A673 (cell line): ENCODE results near the gene INPP5F. TPM values are rescaled to one million over a fixed set of nuclear protein-coding genes. Genes with fewer than 3 reads are reported as not detected.
"Not testable (repeated sequence)": the region's sequence is repeated elsewhere in the genome, so short reads cannot be mapped to it uniquely, and the experiment has no call there.

Experiments used
- BruUV-seq: library from RNA; stranded (reverse); fragments of 400-500 nt; replicated peaks from 2 replicates; lab custom pipeline; 2021; lab: Mats Ljungman, UMichigan
- CTCF ChIA-PET: fragments of 300-600 bp; sonication (Branson Sonifier 250); formaldehyde crosslinking; loops from one replicate; lab custom pipeline; 2022; ENCODE audit warnings: antibody characterized with exemption; lab: Charles Lee
- POLR2A ChIA-PET: fragments of 300-600 bp; sonication (Branson Sonifier 250); formaldehyde crosslinking; loops from one replicate; lab custom pipeline; 2022; ENCODE audit warnings: antibody characterized with exemption; ENCODE audit not compliant: low non-redundant PET; lab: Charles Lee
- DNase-seq: peaks from one replicate; pipeline ENCODE4 v3.0.0-alpha.2; 2015; ENCODE audit warnings: low spot score
- H3K27ac ChIP-seq: fragments of 200-600 bp; sonication (generic); 2 replicates; pipeline ENCODE4 v1.5.1; 2016; ENCODE audit warnings: mixed run types, low read depth, mild to moderate bottlenecking, mixed read lengths, antibody characterized with exemption, low read length; ENCODE audit not compliant: poor library complexity, severe bottlenecking
- H3K27me3 ChIP-seq: fragments of 200-600 bp; sonication (generic); replicated peaks from 2 replicates; pipeline ENCODE4 v1.6.1; 2017; ENCODE audit warnings: mixed run types, low read depth, mild to moderate bottlenecking, mixed read lengths, antibody characterized with exemption, low read length; ENCODE audit not compliant: insufficient read depth, poor library complexity
- H3K36me3 ChIP-seq: fragments of 200-600 bp; sonication (generic); 2 replicates; pipeline ENCODE4 v1.6.1; 2016; ENCODE audit warnings: mixed run types, mild to moderate bottlenecking, mixed read lengths, antibody characterized with exemption, low read length; ENCODE audit not compliant: insufficient read depth, poor library complexity, severe bottlenecking
- H3K4me1 ChIP-seq: fragments of 200-600 bp; sonication (generic); 2 replicates; pipeline ENCODE4 v1.6.1; 2017; ENCODE audit warnings: mixed run types, mild to moderate bottlenecking, mixed read lengths, antibody characterized with exemption, low read length; ENCODE audit not compliant: insufficient read depth, poor library complexity, severe bottlenecking
- H3K4me3 ChIP-seq: fragments of 200-600 bp; sonication (generic); 2 replicates; pipeline ENCODE4 v1.5.1; 2016; ENCODE audit warnings: low read depth, mixed run types, mild to moderate bottlenecking, mixed read lengths, low read length; ENCODE audit not compliant: poor library complexity, severe bottlenecking
- H3K9me3 ChIP-seq: fragments of 200-600 bp; sonication (generic); 2 replicates; pipeline ENCODE4 v1.6.1; 2016; ENCODE audit warnings: mixed run types, low read depth, mild to moderate bottlenecking, mixed read lengths, antibody characterized with exemption, low read length; ENCODE audit not compliant: poor library complexity, severe bottlenecking
- EZH2 ChIP-seq: fragments of 200-600 bp; sonication (generic); IDR thresholded peaks from 2 replicates; pipeline ENCODE4 v1.6.1; 2017; ENCODE audit warnings: borderline replicate concordance, low read depth, mild to moderate bottlenecking, mixed read lengths, antibody characterized with exemption, low read length; ENCODE audit not compliant: poor library complexity, severe bottlenecking
- intact Hi-C: fragments of 100-400 bp; cut with micrococcal nuclease; formaldehyde crosslinking; loops from one replicate; pipeline ENCODE4 v1.10.0; 2022; ENCODE audit not compliant: unreplicated experiment
- total RNA-seq: library from RNA; stranded (reverse); gene quantifications from 2 replicates; pipeline ENCODE4 v1.2.3, GENCODE V29; 2021
- TF ChIP-seq, protein P1 (sequence below): fragments of 300-800, 200-600 bp; sonication (generic); conservative IDR thresholded peaks from 2 replicates; pipeline ENCODE4 v1.5.1; 2017; ENCODE audit warnings: low read depth, mild to moderate bottlenecking, antibody characterized with exemption, low read length, moderate library complexity, mixed read lengths

INPP5F gene
- total RNA-seq, 1 experiment from 2014 or later = 22.0 TPM

DNA sequence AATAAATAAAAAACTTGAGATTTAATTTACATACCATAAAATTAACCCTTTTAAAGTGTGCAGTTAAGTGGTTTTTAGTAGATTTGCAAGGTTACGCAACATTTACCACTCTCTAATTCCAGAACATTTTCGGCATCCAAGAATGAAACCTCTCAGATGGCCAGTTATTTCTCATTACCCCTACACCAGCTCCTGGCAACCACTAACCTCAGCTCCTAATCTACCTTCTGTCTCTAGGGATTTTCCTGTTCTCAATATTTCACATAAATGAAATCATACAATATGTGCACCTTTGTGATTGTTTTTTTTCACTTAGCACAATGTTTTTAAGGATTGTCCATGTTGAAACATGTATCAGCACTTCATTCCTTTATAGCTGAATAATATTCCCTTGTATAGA lies 45.1 kb downstream of the INPP5F start:
- ChIA-PET POLR2A (interaction anchor here (0.6 kb wide), 1 partner anchor 8 kb away, joined by 3 read pairs; no protein-coding TSS in a partner anchor), CTCF (no interaction called here)
- no peak overlapping the region for H3K27ac ChIP-seq
- H3K36me3 ChIP-seq = no peaks in the 10 kb centered on the region
- no peak for DNase-seq
- no peak for TF ChIP-seq EZH2
- TF ChIP-seq, protein P1, sequence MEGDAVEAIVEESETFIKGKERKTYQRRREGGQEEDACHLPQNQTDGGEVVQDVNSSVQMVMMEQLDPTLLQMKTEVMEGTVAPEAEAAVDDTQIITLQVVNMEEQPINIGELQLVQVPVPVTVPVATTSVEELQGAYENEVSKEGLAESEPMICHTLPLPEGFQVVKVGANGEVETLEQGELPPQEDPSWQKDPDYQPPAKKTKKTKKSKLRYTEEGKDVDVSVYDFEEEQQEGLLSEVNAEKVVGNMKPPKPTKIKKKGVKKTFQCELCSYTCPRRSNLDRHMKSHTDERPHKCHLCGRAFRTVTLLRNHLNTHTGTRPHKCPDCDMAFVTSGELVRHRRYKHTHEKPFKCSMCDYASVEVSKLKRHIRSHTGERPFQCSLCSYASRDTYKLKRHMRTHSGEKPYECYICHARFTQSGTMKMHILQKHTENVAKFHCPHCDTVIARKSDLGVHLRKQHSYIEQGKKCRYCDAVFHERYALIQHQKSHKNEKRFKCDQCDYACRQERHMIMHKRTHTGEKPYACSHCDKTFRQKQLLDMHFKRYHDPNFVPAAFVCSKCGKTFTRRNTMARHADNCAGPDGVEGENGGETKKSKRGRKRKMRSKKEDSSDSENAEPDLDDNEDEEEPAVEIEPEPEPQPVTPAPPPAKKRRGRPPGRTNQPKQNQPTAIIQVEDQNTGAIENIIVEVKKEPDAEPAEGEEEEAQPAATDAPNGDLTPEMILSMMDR = no peak
- BruUV-seq = no TSS peak
- H3K4me3 ChIP-seq = no peak overlapping the region
- no peaks in the 10 kb centered on the region for H3K9me3 ChIP-seq
- H3K4me1 ChIP-seq = peaks cover 28% of the 10 kb centered on the region
- intact Hi-C loops = no loop called here
- H3K27me3 ChIP-seq = no peaks in the 10 kb centered on the region

DNA sequence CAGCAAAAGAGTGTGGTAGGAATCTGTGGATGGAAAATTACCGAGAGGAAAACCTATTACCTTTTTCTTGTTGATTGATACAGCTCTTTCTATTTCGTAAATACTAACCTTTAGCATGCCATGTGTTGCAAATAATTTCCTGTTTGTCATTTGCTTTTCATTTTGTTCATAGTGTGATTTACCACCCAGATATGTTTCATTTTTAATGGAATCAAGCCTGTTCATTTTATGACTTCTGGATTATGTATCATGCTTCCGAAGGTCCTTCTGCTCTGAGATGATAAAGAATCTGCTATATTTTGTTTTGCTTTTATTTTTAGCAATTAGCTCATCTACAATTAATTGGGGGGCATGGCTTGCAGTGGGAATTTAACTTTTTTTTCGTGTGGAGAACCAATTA lies 46.5 kb downstream of the INPP5F start:
- intact Hi-C loops = no loop called here

GRCh38 chr10:119773041-119773440 lies 47.2 kb downstream of the INPP5F start:
- peaks cover 28% of the 10 kb centered on the region for H3K4me1 ChIP-seq
- CTCF ChIA-PET, BruUV-seq, intact Hi-C loops, H3K9me3 ChIP-seq, DNase-seq, H3K27ac ChIP-seq, H3K27me3 ChIP-seq, H3K4me3 ChIP-seq, H3K36me3 ChIP-seq: not testable (repeated sequence)
- POLR2A ChIA-PET = interaction anchor here (0.7 kb wide), 1 partner anchor 99 kb away, joined by 3 read pairs; no protein-coding TSS in a partner anchor

More for the DNA sequence above, 46.5 kb downstream of the INPP5F start:
- Histone ChIP-seq H3K4me1 (peaks cover 28% of the 10 kb centered on the region), H3K36me3 (no peaks in the 10 kb centered on the region), H3K27ac (no peak overlapping the region), H3K4me3 (no peak overlapping the region), H3K9me3 (no peaks in the 10 kb centered on the region), H3K27me3 (no peaks in the 10 kb centered on the region)
- no TSS peak for BruUV-seq
- ChIA-PET CTCF (no interaction called here), POLR2A (no interaction called here)
- TF ChIP-seq, protein P1 = no peak
- TF ChIP-seq EZH2 = no peak
- no peak for DNase-seq

DNA sequence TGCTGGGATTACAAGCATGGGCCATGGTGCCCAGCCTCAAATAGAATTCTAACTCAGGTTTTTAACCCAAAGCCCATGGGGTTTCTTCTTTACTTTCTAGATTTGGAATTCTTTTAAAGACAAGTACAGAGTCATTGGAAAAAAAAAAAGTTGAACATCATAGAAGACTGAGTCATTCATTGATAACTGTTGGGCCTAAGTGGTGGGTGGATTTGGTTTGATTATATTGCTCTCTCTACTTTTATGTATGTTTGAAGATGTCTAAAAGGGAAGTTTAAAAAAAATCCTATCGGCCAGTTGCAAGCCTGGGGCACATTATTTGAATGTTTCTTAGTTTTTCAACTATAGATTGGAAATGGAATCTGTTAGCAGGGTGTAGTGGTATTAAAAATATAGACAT lies 49.7 kb downstream of the INPP5F start:
- BruUV-seq = no TSS peak
- H3K9me3 ChIP-seq = no peaks in the 10 kb centered on the region
- DNase-seq = no peak
- POLR2A ChIA-PET = no interaction called here
- H3K27ac ChIP-seq = no peak overlapping the region
- no peaks in the 10 kb centered on the region for H3K27me3 ChIP-seq
- CTCF ChIA-PET = no interaction called here
- TF ChIP-seq EZH2 = no peak
- TF ChIP-seq, protein P1 = no peak
- no peaks in the 10 kb centered on the region for H3K36me3 ChIP-seq
- H3K4me1 ChIP-seq = peaks cover 7% of the 10 kb centered on the region
- H3K4me3 ChIP-seq = no peak overlapping the region
- intact Hi-C loops = no loop called here
